Adipose tissue (tissue), 3 donors: ENCODE results near the gene CCSER2. TPM values are rescaled to one million over a fixed set of nuclear protein-coding genes. Genes with fewer than 3 reads are reported as not detected.
"Not testable (repeated sequence)": the region's sequence is repeated elsewhere in the genome, so short reads cannot be mapped to it uniquely, and the experiment has no call there.

Source experiments
- H3K27ac ChIP-seq: one replicate; pipeline ENCODE4 v1.5.1; 2013; ENCODE audit warnings: low read depth, low read length
- WGBS, 3 donors: extraction: QIAGEN DNeasy Blood & Tissue Kit; methylation state at CpG; one replicate each; pipeline ENCODE4 v1.1.7; 2013; 5-methylcytosine and 5-hydroxymethylcytosine counted together
- polyA plus RNA-seq, 3 donors: library from polyadenylated mRNA; stranded (reverse); fragments of 200-250 nt; gene quantifications; one replicate each; pipeline ENCODE4 v1.2.3, GENCODE V29; 2013
- donor health status: healthy with polysubstance abuse.
- donor health status: Bipolar disorder and iron deficiency.
- donor health status: healthy.

Gene CCSER2
- polyA plus RNA-seq, 3 donors, result 4.3 to 16.1 (median 9.2) TPM

- WGBS, 3 donors, result 96 to 98% (median 96%) methylated on average over 3 of the region's 3 CpGs
- H3K27ac ChIP-seq, result no peak overlapping the region
Observed at GRCh38 chr10:84340187-84340586, 11.8 kb downstream of the CCSER2 start.

- 83 to 89% (median 89%) methylated on average over 9 of the region's 9 CpGs for WGBS, 3 donors
- no peak overlapping the region for H3K27ac ChIP-seq
Observed at GRCh38 chr10:84340632-84341537, 12.5 kb downstream of the CCSER2 start.

GRCh38 chr10:84341538-84341856 lies 13.1 kb downstream of the CCSER2 start:
- WGBS, 3 donors, result 91 to 100% (median 92%) methylated on average over 1 of the region's 1 CpG
- H3K27ac ChIP-seq, result no peak overlapping the region

- WGBS, 3 donors, result 43 to 82% (median 64%) methylated on average over 1 of the region's 1 CpG
- H3K27ac ChIP-seq, result no peak overlapping the region
Observed at GRCh38 chr10:84341983-84342382, 13.6 kb downstream of the CCSER2 start.

GRCh38 chr10:84342584-84342983 lies 14.2 kb downstream of the CCSER2 start:
- WGBS, 3 donors, result 90 to 93% (median 91%) methylated on average over 6 of the region's 6 CpGs
- no peak overlapping the region for H3K27ac ChIP-seq

GRCh38 chr10:84343831-84344230 lies 15.4 kb downstream of the CCSER2 start:
- WGBS, 3 donors, result 84 to 94% (median 90%) methylated on average over 1 of the region's 1 CpG
- no peak overlapping the region for H3K27ac ChIP-seq

GRCh38 chr10:84344526-84344925 lies 16.1 kb downstream of the CCSER2 start:
- no peak overlapping the region for H3K27ac ChIP-seq
- WGBS, 3 donors, result 70 to 83% (median 72%) methylated on average over 4 of the region's 4 CpGs

- not testable (repeated sequence) for H3K27ac ChIP-seq
- 96 to 98% (median 96%) methylated on average over 14 to 31 of the region's 31 CpGs for WGBS, 3 donors
Observed at GRCh38 chr10:84347575-84348002, 19.2 kb downstream of the CCSER2 start.

- WGBS, 3 donors, result 75 to 85% (median 85%) methylated on average over 4 of the region's 4 CpGs
- H3K27ac ChIP-seq, result no peak overlapping the region
Observed at GRCh38 chr10:84348447-84348846, 20.1 kb downstream of the CCSER2 start.

GRCh38 chr10:84348860-84349259 lies 20.5 kb downstream of the CCSER2 start:
- no peak overlapping the region for H3K27ac ChIP-seq
- 45 to 76% (median 53%) methylated on average over 2 of the region's 2 CpGs for whole genome bisulfite sequencing, 3 donors

GRCh38 chr10:84352251-84352842 lies 24.0 kb downstream of the CCSER2 start:
- no peak overlapping the region for H3K27ac ChIP-seq
- 66 to 80% (median 75%) methylated on average over 7 of the region's 7 CpGs for WGBS, 3 donors

- H3K27ac ChIP-seq, result no peak overlapping the region
- 80 to 83% (median 82%) methylated on average over 11 of the region's 11 CpGs for WGBS, 3 donors
Observed at GRCh38 chr10:84353052-84353803, 24.8 kb downstream of the CCSER2 start.

GRCh38 chr10:84354623-84355022 lies 26.2 kb downstream of the CCSER2 start:
- WGBS, 3 donors, result 34 to 95% (median 91%) methylated on average over 4 of the region's 4 CpGs
- H3K27ac ChIP-seq, result no peak overlapping the region

GRCh38 chr10:84355106-84355505 lies 26.7 kb downstream of the CCSER2 start:
- no peak overlapping the region for H3K27ac ChIP-seq
- WGBS, 3 donors, result 89 to 99% (median 94%) methylated on average over 2 of the region's 2 CpGs

GRCh38 chr10:84356928-84357327 lies 28.5 kb downstream of the CCSER2 start:
- no peak overlapping the region for H3K27ac ChIP-seq
- 84 to 90% (median 87%) methylated on average over 2 of the region's 2 CpGs for WGBS, 3 donors

- WGBS, 3 donors, result 91 to 96% (median 91%) methylated on average over 1 of the region's 1 CpG
Observed at GRCh38 chr10:84358743-84359142, 30.4 kb downstream of the CCSER2 start.

GRCh38 chr10:84360637-84361365 lies 32.4 kb downstream of the CCSER2 start:
- H3K27ac ChIP-seq, result no peak overlapping the region
- 47 to 55% (median 51%) methylated on average over 6 of the region's 6 CpGs for WGBS, 3 donors

More at GRCh38 chr10:84358743-84359142, 30.4 kb downstream of the CCSER2 start:
- no peak overlapping the region for H3K27ac ChIP-seq

GRCh38 chr10:84365335-84365881 lies 37.0 kb downstream of the CCSER2 start:
- 42 to 76% (median 73%) methylated on average over 5 of the region's 5 CpGs for WGBS, 3 donors
- H3K27ac ChIP-seq, result no peak overlapping the region
